GM12878 (cell line): Measurements from ENCODE around the gene C21orf91. TPM values are rescaled to one million over a fixed set of nuclear protein-coding genes. Genes with fewer than 3 reads are reported as not detected.

Experiments used
- ATAC-seq: fragments of 200-7000 bp; cut with Tn5 transposase; 3 replicates; pipeline ENCODE4 v1.9.1; 2020; ENCODE audit warnings: mild to moderate bottlenecking, moderate library complexity
- BruUV-seq: library from RNA; stranded (reverse); fragments of 400-500 nt; replicated peaks from 2 replicates; lab custom pipeline; 2021; lab: Mats Ljungman, UMichigan
- CTCF ChIA-PET: fragments of 300-600 bp; sonication (Branson Sonifier 250); formaldehyde crosslinking; extraction: SDS; loops from one replicate; lab custom pipeline; 2021; ENCODE audit warnings: inconsistent platforms; lab: Yijun Ruan, JAX
- POLR2A ChIA-PET: fragments of 350-600 bp; formaldehyde crosslinking; extraction: SDS; loops from one replicate; lab custom pipeline; 2021; ENCODE audit warnings: inconsistent platforms; lab: Charles Lee
- RAD21 ChIA-PET: fragments of 300-600 bp; sonication (Branson Sonifier 250); formaldehyde crosslinking; loops from one replicate; lab custom pipeline; 2023; ENCODE audit warnings: antibody characterized with exemption; ENCODE audit not compliant: unreplicated experiment; lab: Charles Lee
- SMC1A ChIA-PET: fragments of 300-600 bp; sonication (Branson Sonifier 250); formaldehyde crosslinking; loops from one replicate; lab custom pipeline; 2023; ENCODE audit not compliant: unreplicated experiment, uncharacterized antibody; lab: Charles Lee
- DNase-seq: peaks from one replicate; pipeline ENCODE4 v3.0.0-alpha.2; 2011; ENCODE audit warnings: low read depth, low spot score
- FAIRE-seq: peaks from 3 replicates; lab custom pipeline; 2011; peaks lifted over from hg19 to GRCh38; lab: Jason Lieb, UNC
- H2AFZ ChIP-seq: 2 replicates; pipeline ENCODE4 v1.6.0; 2011; ENCODE audit warnings: low read depth, low read length, control low read depth; ENCODE audit not compliant: control insufficient read depth
- H3K27ac ChIP-seq: 2 replicates; pipeline ENCODE4 v1.5.1; 2011; ENCODE audit warnings: control low read depth; ENCODE audit not compliant: control insufficient read depth, insufficient read depth
- H3K27me3 ChIP-seq, 2 experiments: replicated peaks in 1 of 2; 2 replicates each; pipeline versions ENCODE4 v1.6.0 to v1.6.1; 2011; ENCODE audit warnings: low read length in 1 of 2; ENCODE audit not compliant: control insufficient read depth in 2 of 2, insufficient read depth in 2 of 2
- H3K36me3 ChIP-seq, 2 experiments: 2 replicates each; pipeline ENCODE4 v1.5.1; 2011; ENCODE audit warnings: low read length in 1 of 2; ENCODE audit not compliant: control insufficient read depth in 2 of 2, insufficient read depth in 2 of 2
- H3K4me1 ChIP-seq: 2 replicates; pipeline ENCODE4 v1.6.1; 2011; ENCODE audit warnings: mild to moderate bottlenecking, low read length, moderate library complexity, mixed read lengths; ENCODE audit not compliant: control insufficient read depth, insufficient read depth
- H3K4me2 ChIP-seq: 2 replicates; pipeline ENCODE4 v1.6.0; 2011; ENCODE audit warnings: control low read depth; ENCODE audit not compliant: control insufficient read depth, insufficient read depth
- H3K4me3 ChIP-seq: fragments of 200-600 bp; sonication (generic); 2 replicates; pipeline ENCODE4 v1.5.1; 2016
- H3K79me2 ChIP-seq: 2 replicates; pipeline ENCODE4 v1.6.0; 2011; ENCODE audit warnings: low read length; ENCODE audit not compliant: control insufficient read depth, insufficient read depth
- H3K9ac ChIP-seq: 2 replicates; pipeline ENCODE4 v1.8.0; 2011; ENCODE audit warnings: low read length, control low read depth, mixed read lengths; ENCODE audit not compliant: control insufficient read depth, insufficient read depth
- H3K9me3 ChIP-seq: replicated peaks from 3 replicates; pipeline ENCODE4 v1.5.1; 2011; ENCODE audit warnings: mild to moderate bottlenecking, low read length; ENCODE audit not compliant: control insufficient read depth, insufficient read depth
- H4K20me1 ChIP-seq: 2 replicates; pipeline ENCODE4 v1.6.0; 2011; ENCODE audit not compliant: control insufficient read depth, insufficient read depth
- EP300 ChIP-seq, 2 experiments: fragments of 150-350 bp in 1 of 2; IDR thresholded peaks; 2 replicates each; pipeline ENCODE4 v1.6.1; 2011 to 2012; ENCODE audit warnings: low read depth in 2 of 2, low read length in 2 of 2, borderline replicate concordance in 1 of 2, improper control_type of control experiment in 1 of 2, inconsistent platforms in 1 of 2; ENCODE audit not compliant: control insufficient read depth in 1 of 2
- FOXM1 ChIP-seq: IDR thresholded peaks from 2 replicates; pipeline ENCODE4 v1.6.1; 2012; ENCODE audit warnings: low read depth, mild to moderate bottlenecking, inconsistent platforms, low read length, moderate library complexity
- GATAD2B ChIP-seq: fragments of 450-650 bp; conservative IDR thresholded peaks from 2 replicates; pipeline ENCODE4 v1.6.1; 2017; ENCODE audit warnings: low read depth, mild to moderate bottlenecking, moderate library complexity
- IKZF2 ChIP-seq, 2 experiments: fragments of 450-650 bp; IDR thresholded peaks; 2 replicates each; pipeline ENCODE4 v1.6.1; 2017; ENCODE audit warnings: mild to moderate bottlenecking in 2 of 2, moderate library complexity in 2 of 2
- IRF4 ChIP-seq: IDR thresholded peaks from 2 replicates; pipeline ENCODE4 v1.6.1; 2011; ENCODE audit warnings: low read depth, low read length
- MTA3 ChIP-seq: IDR thresholded peaks from 2 replicates; pipeline ENCODE4 v1.6.1; 2012; ENCODE audit warnings: low read length, inconsistent platforms, borderline replicate concordance
- MYB ChIP-seq: fragments of 150-350 bp; IDR thresholded peaks from 2 replicates; pipeline ENCODE4 v1.6.1; 2014; ENCODE audit warnings: mild to moderate bottlenecking, low read depth, low read length, borderline replicate concordance
- NFYA ChIP-seq: IDR thresholded peaks from 2 replicates; pipeline ENCODE4 v1.6.1; 2011; ENCODE audit warnings: low read depth, mild to moderate bottlenecking, low read length, improper control_type of control experiment, borderline replicate concordance
- NKRF ChIP-seq: fragments of 450-650 bp; conservative IDR thresholded peaks from 2 replicates; pipeline ENCODE4 v1.6.1; 2017; ENCODE audit warnings: mild to moderate bottlenecking, moderate library complexity
- POLR2AphosphoS5 ChIP-seq: IDR thresholded peaks from 2 replicates; pipeline ENCODE4 v1.6.1; 2011; ENCODE audit warnings: mild to moderate bottlenecking, low read length, inconsistent platforms
- RELA ChIP-seq: fragments of 450-650 bp; IDR thresholded peaks from 2 replicates; pipeline ENCODE4 v1.8.0; 2014; ENCODE audit warnings: borderline replicate concordance; ENCODE audit not compliant: partially characterized antibody
- RFX5 ChIP-seq: IDR thresholded peaks from 2 replicates; pipeline ENCODE4 v1.6.1; 2011; ENCODE audit warnings: low read depth, low read length, improper control_type of control experiment
- SUPT20H ChIP-seq: IDR thresholded peaks from 2 replicates; pipeline ENCODE4 v1.6.1; 2011; ENCODE audit warnings: low read depth, mild to moderate bottlenecking, low read length, moderate library complexity, borderline replicate concordance; ENCODE audit not compliant: control insufficient read depth
- ZBTB40 ChIP-seq: fragments of 450-650 bp; IDR thresholded peaks from 2 replicates; pipeline ENCODE4 v1.6.1; 2016; ENCODE audit warnings: mild to moderate bottlenecking, moderate library complexity, borderline replicate concordance
- ZNF622 ChIP-seq: fragments of 450-650 bp; IDR thresholded peaks from 2 replicates; pipeline ENCODE4 v1.6.1; 2017; ENCODE audit warnings: mild to moderate bottlenecking, inconsistent platforms
- WGBS: methylation state at CpG from one replicate; pipeline ENCODE4 v1.1.6; 2016; ENCODE audit warnings: low lambda C conversion rate; ENCODE audit not compliant: insufficient replicate concordance, insufficient coverage; ENCODE audit errors: missing lambda C conversion rate; 5-methylcytosine and 5-hydroxymethylcytosine counted together
- in situ Hi-C: fragments of 300-500 bp; cut with MboI; formaldehyde crosslinking; loops from 9 replicates; pipeline ENCODE4 v1.14.3; 2018; ENCODE audit warnings: mixed read lengths
- intact Hi-C: fragments of 100-400 bp; cut with micrococcal nuclease; formaldehyde crosslinking; loops from one replicate; pipeline ENCODE4 v1.14.2; 2022; ENCODE audit not compliant: unreplicated experiment
- polyA plus RNA-seq, 11 experiments: library from polyadenylated mRNA; depleted of rRNA in 4 of 11; unstranded in 6 of 11; stranded (reverse) in 5 of 11; fragments of >200 nt; fragmentation: Nextera tagmentation in 4 of 11; fragmentation: Illumina TruSeq in 1 of 11; extraction: Ambion mirVana in 4 of 11; extraction: Trizol in 1 of 11; gene quantifications; 1 replicate in 1 of 11; 2 replicates in 10 of 11; pipeline versions ENCODE4 v1.2.1 to v1.2.3, GENCODE V29; 2011 to 2016; ENCODE audit warnings: inconsistent platforms in 2 of 11, missing spikeins in 2 of 11, low read depth in 1 of 11
- total RNA-seq, 4 experiments: library from RNA; depleted of rRNA in 3 of 4; stranded (reverse); fragments of >200 nt in 3 of 4; fragmentation: Illumina TruSeq in 1 of 4; extraction: Trizol in 1 of 4; gene quantifications; 2 replicates each; pipeline versions ENCODE4 v1.2.1 to v1.2.3, GENCODE V29; 2013 to 2021

C21orf91 gene
- total and polyA plus RNA-seq, 10 of the 15 experiments (the other 5 are each of a cell fraction or from before 2014, with no cell fraction given), result 9.3 to 40.3 (median 29.8) TPM

GRCh38 chr21:17796037-17796403, 23.1 kb downstream of the C21orf91 start:
- H3K4me3 ChIP-seq, result no peak overlapping the region
- no peaks in the 10 kb centered on the region for H4K20me1 ChIP-seq
- FAIRE-seq (peak; percentile 13), ATAC-seq (peak; percentile 42), DNase-seq (no peak)
- RAD21 ChIA-PET, result interaction anchor here (1.0 to 7.1 kb wide), 7 partner anchors 9 to 128 kb away, joined by 3 to 58 read pairs (median 3); partner anchors contain the start of gene C21orf91
- peaks cover 57% of the 10 kb centered on the region for H3K79me2 ChIP-seq
- H2AFZ ChIP-seq, result no peak overlapping the region
- in situ Hi-C loops (no loop called here), intact Hi-C loops (no loop called here)
- POLR2A ChIA-PET, result interaction anchor here (1.1 to 4.2 kb wide), 2 partner anchors 12 to 22 kb away, joined by 4 to 30 read pairs; partner anchors contain the start of gene C21orf91
- BruUV-seq, result no TSS peak
- no peaks in the 10 kb centered on the region; the same call in 2 of the 3 replicates for H3K9me3 ChIP-seq
- H3K36me3 ChIP-seq, result peaks cover 1 to 36% of the 10 kb centered on the region in 2 experiments; a peak in 3 of 4 replicates
- H3K9ac ChIP-seq, result no peak overlapping the region
- H3K4me1 ChIP-seq, result peaks cover 23% of the 10 kb centered on the region
- WGBS, result 35% methylated on average over 1 of the region's 1 CpG
- CTCF ChIA-PET, result interaction anchor here (1.2 to 3.1 kb wide), 5 partner anchors 9 to 22 kb away, joined by 3 to 15 read pairs (median 5); no protein-coding TSS in a partner anchor
- no peak overlapping the region for H3K27ac ChIP-seq
- 0 out of 2 replicates have a peak overlapping the region, but pooled peaks have one; percentile 19 for H3K4me2 ChIP-seq
- no peaks in the 10 kb centered on the region for H3K27me3 ChIP-seq
- SMC1A ChIA-PET, result interaction anchor here (1.0 to 4.2 kb wide), 6 partner anchors 9 to 49 kb away, joined by 3 to 45 read pairs (median 8); no protein-coding TSS in a partner anchor
- TF ChIP-seq POLR2AphosphoS5, result no peak
- no peak for TF ChIP-seq RELA
- TF ChIP-seq ZBTB40, result no peak
- TF ChIP-seq ZNF622, result no peak
- no peak for TF ChIP-seq EP300 (IDR thresholded peaks at IDR 0.05; ENCODE audit: borderline replicate concordance in 1 of 2, control insufficient read depth in 1 of 2, low read depth in 2 of 2, low read length in 2 of 2)
- no peak for TF ChIP-seq MTA3
- no peak for TF ChIP-seq MYB
- TF ChIP-seq RFX5, result no peak
- TF ChIP-seq IRF4, result no peak
- TF ChIP-seq NKRF, result no peak
- no peak for TF ChIP-seq SUPT20H
- TF ChIP-seq NFYA, result no peak
- no peak for TF ChIP-seq FOXM1
- no peak for TF ChIP-seq GATAD2B
- TF ChIP-seq IKZF2 (IDR thresholded peaks at IDR 0.05), result no peak
